Measurements from ENCODE around the gene ABTB2. TPM values are rescaled to one million over a fixed set of nuclear protein-coding genes. Genes with fewer than 3 reads are reported as not detected.

Gene ABTB2
- total RNA-seq, 1 experiment from 2014 or later: 5.5 TPM

DNA sequence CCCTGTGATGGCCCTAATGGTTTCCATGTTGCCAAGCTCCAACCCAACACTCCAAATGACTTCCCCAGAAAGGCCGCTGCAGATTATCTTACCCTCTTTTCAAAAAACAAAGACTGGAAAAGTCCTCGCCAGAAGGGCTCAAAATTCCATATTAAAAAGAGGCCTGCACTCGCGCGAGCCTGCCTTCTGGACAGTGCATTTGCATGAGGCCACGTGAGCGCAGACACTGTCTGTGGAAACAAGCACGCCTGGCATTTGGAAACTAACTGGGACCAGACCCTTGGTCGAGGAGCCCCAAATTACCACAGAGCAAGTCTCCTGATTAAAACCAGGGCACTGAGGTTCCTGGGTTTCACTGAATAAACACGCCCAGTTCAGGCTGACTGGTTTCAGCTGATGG lies 42.9 kb downstream of the ABTB2 start:
- Histone ChIP-seq H3K9ac (ENCODE audit: extremely low read depth, insufficient read length, low read length) (no peak overlapping the region), H2AFZ (ENCODE audit: low read length) (no peak overlapping the region), H4K8ac (replicated peaks; ENCODE audit: insufficient read length, low read depth, low read length) (no peak overlapping the region), H3K79me2 (ENCODE audit: insufficient read depth, low read length) (no peaks in the 10 kb centered on the region), H2BK12ac (ENCODE audit: insufficient read length, low read depth, low read length) (no peak overlapping the region), H3K4me2 (ENCODE audit: insufficient read depth, insufficient read length, low read length) (no peak overlapping the region), H4K5ac (ENCODE audit: insufficient read length, low read depth, low read length) (no peak overlapping the region), H3K4me1 (ENCODE audit: insufficient read depth, low read length) (peaks cover 3% of the 10 kb centered on the region), H3T11ph (ENCODE audit: low read length) (no peak overlapping the region), H3K23ac (ENCODE audit: insufficient read length, low read depth, low read length) (no peak overlapping the region), H4K91ac (ENCODE audit: insufficient read length, low read depth, low read length) (no peak overlapping the region), H3K56ac (ENCODE audit: insufficient read length, low read depth, low read length) (no peak overlapping the region), H2BK20ac (ENCODE audit: low read depth, low read length, poor library complexity, severe bottlenecking) (no peak overlapping the region), H3K4ac (ENCODE audit: low read depth, low read length) (no peak overlapping the region), H3K23me2 (ENCODE audit: insufficient read length, low read depth, low read length, poor library complexity, severe bottlenecking) (no peaks in the 10 kb centered on the region), H2BK5ac (ENCODE audit: insufficient read length, low read length) (no peak overlapping the region), H2AK5ac (ENCODE audit: insufficient read length, low read length) (no peak overlapping the region), H3K18ac (ENCODE audit: insufficient read length, low read depth, low read length) (no peak overlapping the region), H3K27ac (ENCODE audit: insufficient read length, low read depth, low read length) (no peak overlapping the region), H2BK15ac (ENCODE audit: low read depth, low read length) (no peak overlapping the region), H4K20me1 (ENCODE audit: control insufficient read depth, insufficient read depth, insufficient read length) (no peaks in the 10 kb centered on the region), H3K27me3 (ENCODE audit: insufficient read depth, low read length) (no peaks in the 10 kb centered on the region), H3K9me3 (ENCODE audit: control insufficient read depth, low read depth, low read length) (no peaks in the 10 kb centered on the region), H3K14ac (ENCODE audit: insufficient read depth, low read length) (no peak overlapping the region), H2BK120ac (ENCODE audit: low read depth, low read length, poor library complexity, severe bottlenecking) (no peak overlapping the region), H3K79me1 (ENCODE audit: insufficient read depth, low read depth, low read length, poor library complexity, severe bottlenecking) (no peaks in the 10 kb centered on the region)
- H3K27me3 Mint-ChIP-seq (ENCODE audit: low read depth): no peaks in the 10 kb centered on the region
- no peak for DNase-seq
- no peaks in the 10 kb centered on the region for H3K36me3 Mint-ChIP-seq (ENCODE audit: insufficient read depth in 1 of 3, low read depth in 3 of 3)
- no CpG with 5 or more reads among the region's 10 CpGs for WGBS (ENCODE audit: extremely low coverage, insufficient read length, low lambda C conversion rate)
- no peaks in the 10 kb centered on the region for H3K9me3 Mint-ChIP-seq
- TF ChIP-seq, protein P1, sequence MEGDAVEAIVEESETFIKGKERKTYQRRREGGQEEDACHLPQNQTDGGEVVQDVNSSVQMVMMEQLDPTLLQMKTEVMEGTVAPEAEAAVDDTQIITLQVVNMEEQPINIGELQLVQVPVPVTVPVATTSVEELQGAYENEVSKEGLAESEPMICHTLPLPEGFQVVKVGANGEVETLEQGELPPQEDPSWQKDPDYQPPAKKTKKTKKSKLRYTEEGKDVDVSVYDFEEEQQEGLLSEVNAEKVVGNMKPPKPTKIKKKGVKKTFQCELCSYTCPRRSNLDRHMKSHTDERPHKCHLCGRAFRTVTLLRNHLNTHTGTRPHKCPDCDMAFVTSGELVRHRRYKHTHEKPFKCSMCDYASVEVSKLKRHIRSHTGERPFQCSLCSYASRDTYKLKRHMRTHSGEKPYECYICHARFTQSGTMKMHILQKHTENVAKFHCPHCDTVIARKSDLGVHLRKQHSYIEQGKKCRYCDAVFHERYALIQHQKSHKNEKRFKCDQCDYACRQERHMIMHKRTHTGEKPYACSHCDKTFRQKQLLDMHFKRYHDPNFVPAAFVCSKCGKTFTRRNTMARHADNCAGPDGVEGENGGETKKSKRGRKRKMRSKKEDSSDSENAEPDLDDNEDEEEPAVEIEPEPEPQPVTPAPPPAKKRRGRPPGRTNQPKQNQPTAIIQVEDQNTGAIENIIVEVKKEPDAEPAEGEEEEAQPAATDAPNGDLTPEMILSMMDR (conservative IDR thresholded peaks at IDR 0.05): no peak
- H3K4me3 Mint-ChIP-seq: no peak overlapping the region
- H3K4me1 Mint-ChIP-seq: peaks cover 11 to 14% of the 10 kb centered on the region in 2 experiments
- no peak overlapping the region for H3K27ac Mint-ChIP-seq
